Measurements from ENCODE around the gene SUGCT. TPM values are rescaled to one million over a fixed set of nuclear protein-coding genes. Genes with fewer than 3 reads are reported as not detected.

The SUGCT gene
- total RNA-seq, 1 experiment from 2014 or later: 5.4 TPM

GRCh38 chr7:40876601-40877000 lies 741.8 kb downstream of the SUGCT start:
- H4K20me1 ChIP-seq (ENCODE audit: control insufficient read depth, insufficient read depth, insufficient read length): no peaks in the 10 kb centered on the region
- no peak overlapping the region for H2BK5ac ChIP-seq (ENCODE audit: insufficient read length, low read length)
- H2AK5ac ChIP-seq (ENCODE audit: insufficient read length, low read length): no peak overlapping the region
- no peak overlapping the region for H3K27ac Mint-ChIP-seq
- no peak overlapping the region for H3K14ac ChIP-seq (ENCODE audit: insufficient read depth, low read length)
- no peak overlapping the region for H3K23ac ChIP-seq (ENCODE audit: insufficient read length, low read depth, low read length)
- no peak overlapping the region for H4K8ac ChIP-seq (replicated peaks; ENCODE audit: insufficient read length, low read depth, low read length)
- TF ChIP-seq CTCF (conservative IDR thresholded peaks at IDR 0.05): no peak
- no peaks in the 10 kb centered on the region for H3K79me1 ChIP-seq (ENCODE audit: insufficient read depth, low read depth, low read length, poor library complexity, severe bottlenecking)
- no peak for DNase-seq
- H3K4me1 Mint-ChIP-seq: 0 out of 4 replicates have a peak, but pooled peaks cover 0 to 3% of the 10 kb centered on the region in 2 experiments
- no peak overlapping the region for H3K9ac ChIP-seq (ENCODE audit: extremely low read depth, insufficient read length, low read length)
- no peaks in the 10 kb centered on the region for H3K27me3 ChIP-seq (ENCODE audit: insufficient read depth, low read length)
- WGBS (ENCODE audit: extremely low coverage, insufficient read length, low lambda C conversion rate): no CpG with 5 or more reads among the region's 3 CpGs
- no peak overlapping the region for H3K27ac ChIP-seq (ENCODE audit: insufficient read length, low read depth, low read length)
- H3K9me3 Mint-ChIP-seq: peaks cover 0 to 3% of the 10 kb centered on the region in 2 experiments; a peak in 1 of 5 replicates
- H2BK12ac ChIP-seq (ENCODE audit: insufficient read length, low read depth, low read length): no peak overlapping the region
- H4K91ac ChIP-seq (ENCODE audit: insufficient read length, low read depth, low read length): no peak overlapping the region
- H3K4ac ChIP-seq (ENCODE audit: low read depth, low read length): no peak overlapping the region
- H3K4me1 ChIP-seq (ENCODE audit: insufficient read depth, low read length): no peaks in the 10 kb centered on the region
- H3K9me3 ChIP-seq (ENCODE audit: control insufficient read depth, low read depth, low read length): no peaks in the 10 kb centered on the region
- H2BK20ac ChIP-seq (ENCODE audit: low read depth, low read length, poor library complexity, severe bottlenecking): no peak overlapping the region
- H3K36me3 Mint-ChIP-seq (ENCODE audit: insufficient read depth in 1 of 3, low read depth in 3 of 3): no peaks in the 10 kb centered on the region
- H2BK15ac ChIP-seq (ENCODE audit: low read depth, low read length): no peak overlapping the region
- H3K56ac ChIP-seq (ENCODE audit: insufficient read length, low read depth, low read length): no peak overlapping the region
- H2AFZ ChIP-seq (ENCODE audit: low read length): no peak overlapping the region
- H3K18ac ChIP-seq (ENCODE audit: insufficient read length, low read depth, low read length): no peak overlapping the region
- no peaks in the 10 kb centered on the region for H3K79me2 ChIP-seq (ENCODE audit: insufficient read depth, low read length)
- no peak overlapping the region for H3K4me3 Mint-ChIP-seq
- H3K27me3 Mint-ChIP-seq (ENCODE audit: low read depth): no peaks in the 10 kb centered on the region; the same call in 1 of the 2 replicates
- H3K4me2 ChIP-seq (ENCODE audit: insufficient read depth, insufficient read length, low read length): no peak overlapping the region
- H3T11ph ChIP-seq (ENCODE audit: low read length): no peak overlapping the region
- H2BK120ac ChIP-seq (ENCODE audit: low read depth, low read length, poor library complexity, severe bottlenecking): no peak overlapping the region
- no peak overlapping the region for H4K5ac ChIP-seq (ENCODE audit: insufficient read length, low read depth, low read length)
- no peaks in the 10 kb centered on the region for H3K23me2 ChIP-seq (ENCODE audit: insufficient read length, low read depth, low read length, poor library complexity, severe bottlenecking)
